Progenitor cell of endocrine pancreas (in vitro differentiated cells): ENCODE data around the gene KRTAP1-5. TPM values are rescaled to one million over a fixed set of nuclear protein-coding genes. Genes with fewer than 3 reads are reported as not detected.
"Not testable (repeated sequence)": the region's sequence is repeated elsewhere in the genome, so short reads cannot be mapped to it uniquely, and the experiment has no call there.

Source experiments
- DNase-seq: peaks from one replicate; pipeline ENCODE4 v3.0.0; 2021; ENCODE audit warnings: low spot score; ENCODE audit not compliant: unreplicated experiment
- H3K27ac Mint-ChIP-seq: 2 replicates; pipeline ENCODE4 v1.8.0; 2021; ENCODE audit warnings: mild to moderate bottlenecking, moderate library complexity, mixed read lengths
- H3K27me3 Mint-ChIP-seq: 2 replicates; pipeline ENCODE4 v1.8.0; 2021; ENCODE audit warnings: mixed read lengths
- H3K36me3 Mint-ChIP-seq: 2 replicates; pipeline ENCODE4 v1.8.0; 2022; ENCODE audit warnings: mixed read lengths; ENCODE audit not compliant: insufficient read depth
- H3K4me1 Mint-ChIP-seq: 2 replicates; pipeline ENCODE4 v1.8.0; 2021; ENCODE audit warnings: low read depth, mixed read lengths
- H3K4me3 Mint-ChIP-seq: 2 replicates; pipeline ENCODE4 v1.8.0; 2021; ENCODE audit warnings: low read depth, mild to moderate bottlenecking, moderate library complexity, mixed read lengths
- H3K9me3 Mint-ChIP-seq: 2 replicates; pipeline ENCODE4 v1.8.0; 2021; ENCODE audit warnings: low read depth, mixed read lengths
- CTCF ChIP-seq: fragments of 200-600 bp; sonication (generic); IDR thresholded peaks from one replicate; pipeline ENCODE4 v1.5.0; 2021; ENCODE audit warnings: antibody characterized with exemption, mild to moderate bottlenecking; ENCODE audit not compliant: unreplicated experiment
- total RNA-seq: library from RNA; stranded (reverse); gene quantifications from 2 replicates; pipeline ENCODE4 v1.2.1, GENCODE V29; 2021

Gene KRTAP1-5
- total RNA-seq, 1 donor from 2014 or later, result not detected

GRCh38 chr17:41063449-41063848, 36.4 kb upstream of the KRTAP1-5 start:
- Mint-ChIP-seq H3K4me3 (no peak overlapping the region), H3K4me1 (peaks cover 10% of the 10 kb centered on the region), H3K27ac (no peak overlapping the region), H3K9me3 (no peaks in the 10 kb centered on the region), H3K27me3 (no peaks in the 10 kb centered on the region), H3K36me3 (no peaks in the 10 kb centered on the region)
- DNase-seq, result no peak
- TF ChIP-seq CTCF, result no peak

- peaks cover 6% of the 10 kb centered on the region for H3K9me3 Mint-ChIP-seq
- no peak overlapping the region for H3K4me3 Mint-ChIP-seq
- no peak for TF ChIP-seq CTCF
- H3K27me3 Mint-ChIP-seq, result no peaks in the 10 kb centered on the region
- DNase-seq, result no peak
- H3K4me1 Mint-ChIP-seq, result peaks cover 10% of the 10 kb centered on the region
- H3K27ac Mint-ChIP-seq, result no peak overlapping the region
- no peaks in the 10 kb centered on the region for H3K36me3 Mint-ChIP-seq
Observed at GRCh38 chr17:41061964-41062363, 35.0 kb upstream of the KRTAP1-5 start.

- Mint-ChIP-seq H3K4me3 (no peak within 1 kb of the TSS), H3K27ac (peak within 1 kb of the TSS; percentile 87), H3K27me3 (no peaks in the 10 kb centered on the region), H3K36me3 (no peaks in the 10 kb centered on the region), H3K4me1 (peaks cover 10% of the 10 kb centered on the region), H3K9me3 (peaks cover 6% of the 10 kb centered on the region)
- no peak for DNase-seq
- TF ChIP-seq CTCF, result no peak
Observed at GRCh38 chr17:41060052-41060604, 33.1 kb upstream of the KRTAP1-5 start, which contains the start of gene KRTAP2-3. Gene KRTAP2-3, minus strand, starts transcription at chr17:41060114. Its CDS starts 64 bp downstream, at chr17:41060050.

GRCh38 chr17:41059276-41060051, 32.5 kb upstream of the KRTAP1-5 start:
- not testable (repeated sequence) for H3K9me3 Mint-ChIP-seq, H3K36me3 Mint-ChIP-seq, H3K4me3 Mint-ChIP-seq, H3K4me1 Mint-ChIP-seq, H3K27ac Mint-ChIP-seq, H3K27me3 Mint-ChIP-seq, DNase-seq

GRCh38 chr17:41058741-41059140, 31.7 kb upstream of the KRTAP1-5 start:
- Mint-ChIP-seq H3K4me3 (no peak overlapping the region), H3K27ac (no peak overlapping the region)

More at GRCh38 chr17:41058741-41059140, 31.7 kb upstream of the KRTAP1-5 start:
- H3K4me1 Mint-ChIP-seq, result peaks cover 8% of the 10 kb centered on the region
- TF ChIP-seq CTCF, result no peak
- H3K36me3 Mint-ChIP-seq, result no peaks in the 10 kb centered on the region
- H3K9me3 Mint-ChIP-seq, result peaks cover 6% of the 10 kb centered on the region
- no peak for DNase-seq
- no peaks in the 10 kb centered on the region for H3K27me3 Mint-ChIP-seq
